ENCODE results near the gene FAM209B. TPM values are rescaled to one million over a fixed set of nuclear protein-coding genes. Genes with fewer than 3 reads are reported as not detected.

The FAM209B gene
- total and polyA plus RNA-seq, 8 donors: 0.75 to 0.78 TPM; not detected in 6

- H3K36me3 ChIP-seq: no peaks in the 10 kb centered on the region
- no peak overlapping the region for H3K27ac ChIP-seq
- peaks cover 0 to 17% (median 0%) of the 10 kb centered on the region in 3 donors for H3K27me3 ChIP-seq
- H3K4me3 ChIP-seq: no peak overlapping the region
- TF ChIP-seq POLR2AphosphoS5 (IDR thresholded peaks at IDR 0.05): no peak
- no peak for TF ChIP-seq POLR2A (IDR thresholded peaks at IDR 0.05)
- 66 to 77% (median 76%) methylated on average over 5 of the region's 5 CpGs for WGBS, 5 donors
- intact Hi-C loops (cut with DNase I; ENCODE audit: low total_unique reads): no loop called here
- DNase-seq: no peak
- H3K9me3 ChIP-seq: no peaks in the 10 kb centered on the region
- H3K4me1 ChIP-seq: no peaks in the 10 kb centered on the region
Measured at GRCh38 chr20:56584916-56585315, 51.9 kb downstream of the FAM209B start.

Other genes starting within 250 kb of the FAM209B start
- gene FAM210B, start 174.3 kb upstream of the FAM209B start, total RNA-seq: 10 to 100 TPM; 11.3 to 33.8 (median 26.1) TPM
- gene FAM210B, start 174.3 kb upstream of the FAM209B start, polyA plus RNA-seq: 10 to 100 TPM; 32.5 to 42.6 (median 32.5) TPM
- 10 to 100 TPM in 2 of 5 donors, 1 to 10 TPM in 2, under 1 TPM in 1; 0.45 to 27.7 (median 7.0) TPM for gene AURKA, start 141.0 kb upstream of the FAM209B start, total RNA-seq
- 1 to 10 TPM; 5.1 to 8.3 (median 6.7) TPM for gene AURKA, start 141.0 kb upstream of the FAM209B start, polyA plus RNA-seq
- gene CSTF1, start 140.6 kb upstream of the FAM209B start, total RNA-seq: 10 to 100 TPM in 4 of 5 donors, 1 to 10 TPM in 1; 9.3 to 86.2 (median 23.9) TPM
- 10 to 100 TPM in 1 of 3 donors, 1 to 10 TPM in 2; 7.1 to 12.8 (median 8.7) TPM for gene CSTF1, start 140.6 kb upstream of the FAM209B start, polyA plus RNA-seq
- 1 to 10 TPM in 3 of 5 donors, under 1 TPM in 1, not detected in 1; 0.45 to 8.2 (median 4.2) TPM for gene CASS4, start 121.0 kb upstream of the FAM209B start, total RNA-seq
- 1 to 10 TPM in 1 of 3 donors, under 1 TPM in 2; 0.23 to 1.6 (median 0.76) TPM for gene CASS4, start 121.0 kb upstream of the FAM209B start, polyA plus RNA-seq
- 10 to 100 TPM in 3 of 5 donors, 1 to 10 TPM in 2; 5.5 to 62.5 (median 32.9) TPM for gene RTF2, start 64.6 kb upstream of the FAM209B start, total RNA-seq
- 10 to 100 TPM; 58.5 to 87.5 (median 62.9) TPM for gene RTF2, start 64.6 kb upstream of the FAM209B start, polyA plus RNA-seq
- under 1 TPM in 1 of 5 donors, not detected in 4; 0.73 TPM for gene FAM209A, start 8.5 kb upstream of the FAM209B start, total RNA-seq
- under 1 TPM in 2 of 3 donors, not detected in 1; 0.38 to 0.44 TPM for gene FAM209A, start 8.5 kb upstream of the FAM209B start, polyA plus RNA-seq
- 1 to 10 TPM in 1 of 5 donors, under 1 TPM in 2, not detected in 2; 0.18 to 2.0 (median 0.89) TPM for gene TFAP2C, start 96.1 kb downstream of the FAM209B start, total RNA-seq
- gene TFAP2C, start 96.1 kb downstream of the FAM209B start, polyA plus RNA-seq: 10 to 100 TPM in 1 of 3 donors, under 1 TPM in 1, not detected in 1; 0.12 to 10.9 TPM

Data from stomach (tissue), 9 donors.